Gastroesophageal sphincter (tissue), 4 donors: Measurements from ENCODE around the gene TBL1XR1. TPM values are rescaled to one million over a fixed set of nuclear protein-coding genes. Genes with fewer than 3 reads are reported as not detected.
"Not testable (repeated sequence)": the region's sequence is repeated elsewhere in the genome, so short reads cannot be mapped to it uniquely, and the experiment has no call there.

Source experiments
- ATAC-seq: fragments of 150-250 bp; one replicate; pipeline ENCODE4 v1.9.1; 2016; ENCODE audit warnings: mild to moderate bottlenecking, moderate library complexity
- H3K27ac ChIP-seq, 4 donors: fragments of 200-600 bp; sonication (generic) in 3 of 4; 1 replicate in 3 of 4; 2 replicates in 1 of 4; pipeline ENCODE4 v1.5.1; 2016 to 2019
- H3K27me3 ChIP-seq: fragments of 200-600 bp; sonication (generic); one replicate; pipeline ENCODE4 v1.5.1; 2019
- H3K36me3 ChIP-seq, 2 donors: fragments of 200-600 bp; sonication (generic); one replicate each; pipeline ENCODE4 v1.5.1; 2019; ENCODE audit warnings: control low read depth in 1 of 2
- H3K4me1 ChIP-seq, 3 donors: fragments of 200-600 bp; sonication (generic); 1 replicate in 2 of 3; 2 replicates in 1 of 3; pipeline ENCODE4 v1.5.1; 2016 to 2019; ENCODE audit warnings: control low read depth in 2 of 3
- H3K4me3 ChIP-seq, 2 donors: fragments of 200-600 bp; sonication (generic); one replicate each; pipeline ENCODE4 v1.5.1; 2019; ENCODE audit warnings: mild to moderate bottlenecking in 1 of 2, moderate library complexity in 1 of 2
- H3K9me3 ChIP-seq, 3 donors: fragments of 200-600 bp; sonication (generic); one replicate each; pipeline ENCODE4 v1.5.1; 2017 to 2019; ENCODE audit warnings: control low read depth in 2 of 3
- CTCF ChIP-seq, 4 experiments: fragments of 200-600 bp in 2 of 4; fragments of 450-650 bp in 2 of 4; sonication (generic) in 1 of 4; IDR thresholded peaks; one replicate each; pipeline ENCODE4 v1.5.1; 2017 to 2019; ENCODE audit warnings: antibody characterized with exemption in 4 of 4, mild to moderate bottlenecking in 2 of 4, moderate library complexity in 2 of 4
- EP300 ChIP-seq: sonication (generic); formaldehyde crosslinking; IDR thresholded peaks from one replicate; pipeline ENCODE4 v1.6.1; 2017; ENCODE audit warnings: antibody characterized with exemption, mild to moderate bottlenecking
- POLR2A ChIP-seq, 2 donors: fragments of 450-650 bp; IDR thresholded peaks; one replicate each; pipeline ENCODE4 v1.6.1; 2017; ENCODE audit warnings: antibody characterized with exemption in 2 of 2, mild to moderate bottlenecking in 2 of 2, moderate library complexity in 1 of 2
- POLR2AphosphoS5 ChIP-seq: sonication (generic); formaldehyde crosslinking; IDR thresholded peaks from one replicate; pipeline ENCODE4 v1.6.1; 2017; ENCODE audit warnings: antibody characterized with exemption
- WGBS, 2 donors: methylation state at CpG; one replicate each; pipeline ENCODE4 v1.1.5; 2018; ENCODE audit warnings: low coverage in 1 of 2; 5-methylcytosine and 5-hydroxymethylcytosine counted together
- total RNA-seq, 4 donors: library from RNA; depleted of rRNA; stranded (reverse); fragments of >200 nt; gene quantifications; one replicate each; pipeline ENCODE4 v1.1.0, GENCODE V29; 2016

TBL1XR1 gene
- total RNA-seq, 4 donors from 2014 or later = 91.1 to 126 (median 97.4) TPM

- H3K4me3 ChIP-seq = no peak overlapping the region
- H3K4me1 ChIP-seq = no peaks in the 10 kb centered on the region
- no peak overlapping the region for H3K27ac ChIP-seq
- TF ChIP-seq CTCF (IDR thresholded peaks at IDR 0.05) (no peak), EP300 (no peak), POLR2A (IDR thresholded peaks at IDR 0.05) (no peak)
- no peaks in the 10 kb centered on the region for H3K27me3 ChIP-seq
- no peaks in the 10 kb centered on the region for H3K9me3 ChIP-seq
- WGBS, 2 donors = 86 to 88% methylated on average over 6 of the region's 6 CpGs
- H3K36me3 ChIP-seq = peaks cover 0 to 15% of the 10 kb centered on the region in 2 donors
- no peak for ATAC-seq
These were observed 181.4 kb downstream of the TBL1XR1 start for GRCh38 chr3:177015881-177016280.

GRCh38 chr3:177013681-177014280 lies 183.5 kb downstream of the TBL1XR1 start:
- Histone ChIP-seq H3K36me3 (peaks cover 0 to 12% of the 10 kb centered on the region in 2 donors), H3K4me3 (no peak overlapping the region), H3K4me1 (no peaks in the 10 kb centered on the region), H3K27me3 (no peaks in the 10 kb centered on the region), H3K9me3 (no peaks in the 10 kb centered on the region), H3K27ac (no peak overlapping the region)
- TF ChIP-seq CTCF (IDR thresholded peaks at IDR 0.05) (no peak), EP300 (no peak), POLR2AphosphoS5 (no peak), POLR2A (IDR thresholded peaks at IDR 0.05) (no peak)
- ATAC-seq = no peak
- WGBS, 2 donors = 86 to 97% methylated on average over 4 to 7 of the region's 8 CpGs

- no peak for ATAC-seq
- Histone ChIP-seq H3K36me3 (no peaks in the 10 kb centered on the region), H3K9me3 (peaks cover 0 to 10% (median 0%) of the 10 kb centered on the region in 3 donors), H3K27me3 (no peaks in the 10 kb centered on the region), H3K27ac (no peak overlapping the region), H3K4me3 (no peak overlapping the region), H3K4me1 (no peaks in the 10 kb centered on the region)
- TF ChIP-seq EP300 = no peak
- no peak for TF ChIP-seq POLR2AphosphoS5
- TF ChIP-seq POLR2A (IDR thresholded peaks at IDR 0.05) = no peak
- no peak for TF ChIP-seq CTCF (IDR thresholded peaks at IDR 0.05)
These were observed 191.4 kb downstream of the TBL1XR1 start for GRCh38 chr3:177005718-177006405.

- H3K27me3 ChIP-seq, H3K36me3 ChIP-seq, H3K27ac ChIP-seq, ATAC-seq, H3K4me1 ChIP-seq, H3K9me3 ChIP-seq, H3K4me3 ChIP-seq: not testable (repeated sequence)
- WGBS, 2 donors = 94 to 97% methylated on average over 2 of the region's 2 CpGs
These were observed 197.1 kb downstream of the TBL1XR1 start for GRCh38 chr3:177000159-177000558.

- WGBS, 2 donors = 42 to 93% methylated on average over 2 of the region's 2 CpGs
- ATAC-seq = no peak
- H3K36me3 ChIP-seq = no peaks in the 10 kb centered on the region
- H3K27me3 ChIP-seq = no peaks in the 10 kb centered on the region
- peaks cover 0 to 7% (median 0%) of the 10 kb centered on the region in 3 donors for H3K9me3 ChIP-seq
- no peak overlapping the region for H3K4me3 ChIP-seq
- no peak overlapping the region for H3K27ac ChIP-seq
- no peaks in the 10 kb centered on the region for H3K4me1 ChIP-seq
- TF ChIP-seq EP300 = no peak
- no peak for TF ChIP-seq POLR2A (IDR thresholded peaks at IDR 0.05)
- no peak for TF ChIP-seq POLR2AphosphoS5
- no peak for TF ChIP-seq CTCF (IDR thresholded peaks at IDR 0.05)
These were observed 201.3 kb downstream of the TBL1XR1 start for GRCh38 chr3:176995946-176996345.
